ENCODE data around the gene SPON2.

SPON2 gene

GRCh38 chr4:1164956-1165545 is 7.3 kb downstream of the SPON2 start:
- no peak overlapping the region for H3K9ac ChIP-seq
- H3K4me1 ChIP-seq = peaks cover 27 to 48% (median 37%) of the 10 kb centered on the region in 10 experiments
- H4K20me1 ChIP-seq = peaks cover 0 to 24% (median 17%) of the 10 kb centered on the region in 11 experiments; a peak in 12 of 22 replicates
- no peak overlapping the region for H3K4me3 ChIP-seq
- no peak overlapping the region for H3K27ac ChIP-seq
- H3K4me2 ChIP-seq = no peak overlapping the region; a peak in 1 of 22 replicates
- H3K27me3 ChIP-seq = peaks cover 24 to 27% (median 25%) of the 10 kb centered on the region in 11 experiments
- H3K36me3 ChIP-seq = no peaks in the 10 kb centered on the region
- H3K9me3 ChIP-seq (replicated peaks in 1 of 11) = peaks cover 0 to 28% (median 14%) of the 10 kb centered on the region in 11 experiments; a peak in 17 of 22 replicates
- no peak for TF ChIP-seq Cebpa-rat (IDR thresholded peaks at IDR 0.05)

- H3K27ac ChIP-seq = no peak overlapping the region
- H3K9me3 ChIP-seq (replicated peaks in 1 of 11) = peaks cover 0 to 32% (median 17%) of the 10 kb centered on the region in 11 experiments; a peak in 18 of 22 replicates
- H3K9ac ChIP-seq = no peak overlapping the region
- peaks cover 18 to 21% (median 19%) of the 10 kb centered on the region in 11 experiments for H3K27me3 ChIP-seq
- no peak overlapping the region for H3K4me3 ChIP-seq
- H3K36me3 ChIP-seq = no peaks in the 10 kb centered on the region
- peaks cover 27 to 48% (median 37%) of the 10 kb centered on the region in 10 experiments for H3K4me1 ChIP-seq
- H3K4me2 ChIP-seq = peak overlapping the region in 7 of 11 experiments; percentile 21 to 84 (median 36); a peak in 10 of 22 replicates
- peaks cover 0 to 18% (median 13%) of the 10 kb centered on the region in 11 experiments; a peak in 12 of 22 replicates for H4K20me1 ChIP-seq
- no peak for TF ChIP-seq Cebpa-rat (IDR thresholded peaks at IDR 0.05)
Observed at GRCh38 chr4:1164444-1164843, 7.9 kb downstream of the SPON2 start.

GRCh38 chr4:1164040-1164439 is 8.3 kb downstream of the SPON2 start:
- Histone ChIP-seq H3K27ac (peak overlapping the region in 1 of 11 experiments; percentile 22; a peak in 1 of 22 replicates), H4K20me1 (peaks cover 0 to 14% (median 10%) of the 10 kb centered on the region in 11 experiments; a peak in 12 of 22 replicates), H3K4me3 (no peak overlapping the region), H3K4me1 (peaks cover 26 to 47% (median 37%) of the 10 kb centered on the region in 10 experiments), H3K4me2 (peak overlapping the region in 10 of 11 experiments; percentile 4 to 84 (median 34); a peak in 15 of 22 replicates), H3K9me3 (replicated peaks in 1 of 11) (peaks cover 3 to 36% (median 21%) of the 10 kb centered on the region in 11 experiments), H3K9ac (no peak overlapping the region), H3K27me3 (peaks cover 14 to 17% (median 15%) of the 10 kb centered on the region in 11 experiments), H3K36me3 (peaks cover 0 to 3% (median 0%) of the 10 kb centered on the region in 11 experiments; a peak in 1 of 22 replicates)
- no peak for TF ChIP-seq Cebpa-rat (IDR thresholded peaks at IDR 0.05)

GRCh38 chr4:1160351-1160750 is 12.0 kb downstream of the SPON2 start:
- no peak overlapping the region for H3K27ac ChIP-seq
- peaks cover 21 to 59% (median 47%) of the 10 kb centered on the region in 11 experiments for H3K9me3 ChIP-seq (replicated peaks in 1 of 11)
- H3K4me1 ChIP-seq = peaks cover 16 to 39% (median 26%) of the 10 kb centered on the region in 10 experiments
- H4K20me1 ChIP-seq = no peaks in the 10 kb centered on the region
- peaks cover 0 to 11% (median 0%) of the 10 kb centered on the region in 11 experiments; a peak in 4 of 22 replicates for H3K36me3 ChIP-seq
- TF ChIP-seq Cebpa-rat (IDR thresholded peaks at IDR 0.05) = no peak
- no peak overlapping the region for H3K9ac ChIP-seq
- peaks cover 0 to 25% (median 18%) of the 10 kb centered on the region in 11 experiments; a peak in 11 of 22 replicates for H3K27me3 ChIP-seq
- H3K4me3 ChIP-seq = no peak overlapping the region
- no peak overlapping the region for H3K4me2 ChIP-seq

- H3K27me3 ChIP-seq = peaks cover 2 to 62% (median 51%) of the 10 kb centered on the region in 11 experiments; a peak in 11 of 22 replicates
- H3K4me3 ChIP-seq = peak overlapping the region in 1 of 10 experiments; percentile 30; a peak in 3 of 20 replicates
- H3K9me3 ChIP-seq (replicated peaks in 1 of 11) = peaks cover 30 to 48% (median 43%) of the 10 kb centered on the region in 11 experiments
- peaks cover 0 to 11% (median under 1%) of the 10 kb centered on the region in 11 experiments; a peak in 5 of 22 replicates for H3K36me3 ChIP-seq
- H3K4me1 ChIP-seq = peaks cover 26 to 41% (median 32%) of the 10 kb centered on the region in 10 experiments
- H3K27ac ChIP-seq = peak overlapping the region in 4 of 11 experiments; percentile 5 to 61 (median 50); a peak in 5 of 22 replicates
- peak overlapping the region in 5 of 11 experiments; percentile 1 to 63 (median 13); a peak in 2 of 22 replicates for H3K9ac ChIP-seq
- H3K4me2 ChIP-seq = peak overlapping the region; percentile 72 to 90 (median 80)
- TF ChIP-seq Cebpa-rat (IDR thresholded peaks at IDR 0.05) = no peak
- H4K20me1 ChIP-seq = no peaks in the 10 kb centered on the region
Observed at GRCh38 chr4:1156069-1156468, 16.3 kb downstream of the SPON2 start.

GRCh38 chr4:1155314-1155713 is 17.1 kb downstream of the SPON2 start:
- no peaks in the 10 kb centered on the region for H4K20me1 ChIP-seq
- H3K4me2 ChIP-seq = peak overlapping the region; percentile 72 to 90 (median 80)
- H3K27ac ChIP-seq = peak overlapping the region in 4 of 11 experiments; percentile 5 to 61 (median 50); a peak in 7 of 22 replicates
- peak overlapping the region in 3 of 10 experiments; percentile 16 to 30 (median 16); a peak in 4 of 20 replicates for H3K4me3 ChIP-seq
- peaks cover 26 to 41% (median 32%) of the 10 kb centered on the region in 10 experiments for H3K4me1 ChIP-seq
- peak overlapping the region in 5 of 11 experiments; percentile 2 to 63 (median 29); a peak in 9 of 22 replicates for H3K9ac ChIP-seq
- H3K36me3 ChIP-seq = peaks cover 0 to 11% (median 4%) of the 10 kb centered on the region in 11 experiments; a peak in 6 of 22 replicates
- no peak for TF ChIP-seq Cebpa-rat (IDR thresholded peaks at IDR 0.05)
- peaks cover 38 to 56% (median 51%) of the 10 kb centered on the region in 11 experiments for H3K9me3 ChIP-seq (replicated peaks in 1 of 11)
- H3K27me3 ChIP-seq = peaks cover 2 to 62% (median 51%) of the 10 kb centered on the region in 11 experiments; a peak in 11 of 22 replicates

GRCh38 chr4:1154523-1155182 is 17.7 kb downstream of the SPON2 start:
- no peak for TF ChIP-seq Cebpa-rat (IDR thresholded peaks at IDR 0.05)
- Histone ChIP-seq H4K20me1 (no peaks in the 10 kb centered on the region), H3K9ac (peak overlapping the region in 6 of 11 experiments; percentile 2 to 63 (median 10); a peak in 9 of 22 replicates), H3K4me1 (peaks cover 26 to 41% (median 32%) of the 10 kb centered on the region in 10 experiments), H3K36me3 (peaks cover 0 to 11% (median 4%) of the 10 kb centered on the region in 11 experiments; a peak in 6 of 22 replicates), H3K4me3 (peak overlapping the region in 3 of 10 experiments; percentile 16 to 30 (median 16); a peak in 3 of 20 replicates), H3K27ac (peak overlapping the region in 3 of 11 experiments; percentile 41 to 72 (median 65); a peak in 7 of 22 replicates), H3K4me2 (peak overlapping the region; percentile 72 to 90 (median 80)), H3K9me3 (replicated peaks in 1 of 11) (peaks cover 44 to 61% (median 56%) of the 10 kb centered on the region in 11 experiments), H3K27me3 (peaks cover 2 to 62% (median 51%) of the 10 kb centered on the region in 11 experiments; a peak in 11 of 22 replicates)

- H3K36me3 ChIP-seq = peaks cover 0 to 11% (median 4%) of the 10 kb centered on the region in 11 experiments; a peak in 6 of 22 replicates
- H3K27me3 ChIP-seq = peaks cover 2 to 62% (median 51%) of the 10 kb centered on the region in 11 experiments; a peak in 11 of 22 replicates
- peak overlapping the region in 2 of 11 experiments; percentile 65 to 72; a peak in 4 of 22 replicates for H3K27ac ChIP-seq
- H3K4me3 ChIP-seq = peak overlapping the region in 1 of 10 experiments; percentile 30; a peak in 1 of 20 replicates
- peak overlapping the region; percentile 72 to 90 (median 80); a peak in 21 of 22 replicates for H3K4me2 ChIP-seq
- no peaks in the 10 kb centered on the region for H4K20me1 ChIP-seq
- peak overlapping the region in 2 of 11 experiments; percentile 49 to 61; a peak in 1 of 22 replicates for H3K9ac ChIP-seq
- no peak for TF ChIP-seq Cebpa-rat (IDR thresholded peaks at IDR 0.05)
- H3K4me1 ChIP-seq = peaks cover 26 to 41% (median 32%) of the 10 kb centered on the region in 10 experiments
- H3K9me3 ChIP-seq (replicated peaks in 1 of 11) = peaks cover 44 to 61% (median 55%) of the 10 kb centered on the region in 11 experiments
Observed at GRCh38 chr4:1154126-1154522, 18.3 kb downstream of the SPON2 start.

Data from BLaER1 treated with 17β-estradiol and CSF1 and Interleukin-3, amounts not matched to agents 10 nM and 100 nM (cell line).